ENCODE results near the gene CRB1.

- TF ChIP-seq CTCF (IDR thresholded peaks at IDR 0.05; ENCODE audit: poor library complexity, severe bottlenecking), result no peak
- no peak for TF ChIP-seq TAF1 (IDR thresholded peaks at IDR 0.05; ENCODE audit: low read depth)
- TF ChIP-seq EZH2 (IDR thresholded peaks at IDR 0.05; ENCODE audit: borderline replicate concordance, insufficient read depth, low read length, poor library complexity, severe bottlenecking), result no peak
- no peak for TF ChIP-seq POLR2AphosphoS5 (IDR thresholded peaks at IDR 0.05)
Observed at GRCh38 chr1:197391303-197392226, 123.5 kb downstream of the CRB1 start.

All from neural cell (in vitro differentiated cells).